Upper lobe of left lung (tissue), 4 donors: ENCODE measurements around the gene ZNF443.

Source experiments
- EP300 ChIP-seq, 4 donors: sonication (generic); formaldehyde crosslinking; IDR thresholded peaks; one replicate each; pipeline ENCODE4 v1.5.1; 2017; ENCODE audit warnings: antibody characterized with exemption in 4 of 4, control low read depth in 2 of 4
- POLR2A ChIP-seq, 4 donors: fragments of 450-650 bp; IDR thresholded peaks; one replicate each; pipeline ENCODE4 v1.5.1; 2016 to 2017; ENCODE audit warnings: antibody characterized with exemption in 4 of 4, mild to moderate bottlenecking in 2 of 4
- POLR2AphosphoS5 ChIP-seq, 2 donors: sonication (generic); formaldehyde crosslinking; IDR thresholded peaks; one replicate each; pipeline ENCODE4 v1.5.1; 2017; ENCODE audit warnings: antibody characterized with exemption in 2 of 2
- TF ChIP-seq, protein P1 (sequence below), 6 experiments: fragments of 450-650 bp in 4 of 6; fragments of 200-600 bp in 2 of 6; sonication (generic) in 2 of 6; IDR thresholded peaks; one replicate each; pipeline ENCODE4 v1.5.1; 2016 to 2019; ENCODE audit warnings: antibody characterized with exemption in 6 of 6

GRCh38 chr19:12485571-12485970, 44.8 kb upstream of the ZNF443 start:
- TF ChIP-seq, protein P1, sequence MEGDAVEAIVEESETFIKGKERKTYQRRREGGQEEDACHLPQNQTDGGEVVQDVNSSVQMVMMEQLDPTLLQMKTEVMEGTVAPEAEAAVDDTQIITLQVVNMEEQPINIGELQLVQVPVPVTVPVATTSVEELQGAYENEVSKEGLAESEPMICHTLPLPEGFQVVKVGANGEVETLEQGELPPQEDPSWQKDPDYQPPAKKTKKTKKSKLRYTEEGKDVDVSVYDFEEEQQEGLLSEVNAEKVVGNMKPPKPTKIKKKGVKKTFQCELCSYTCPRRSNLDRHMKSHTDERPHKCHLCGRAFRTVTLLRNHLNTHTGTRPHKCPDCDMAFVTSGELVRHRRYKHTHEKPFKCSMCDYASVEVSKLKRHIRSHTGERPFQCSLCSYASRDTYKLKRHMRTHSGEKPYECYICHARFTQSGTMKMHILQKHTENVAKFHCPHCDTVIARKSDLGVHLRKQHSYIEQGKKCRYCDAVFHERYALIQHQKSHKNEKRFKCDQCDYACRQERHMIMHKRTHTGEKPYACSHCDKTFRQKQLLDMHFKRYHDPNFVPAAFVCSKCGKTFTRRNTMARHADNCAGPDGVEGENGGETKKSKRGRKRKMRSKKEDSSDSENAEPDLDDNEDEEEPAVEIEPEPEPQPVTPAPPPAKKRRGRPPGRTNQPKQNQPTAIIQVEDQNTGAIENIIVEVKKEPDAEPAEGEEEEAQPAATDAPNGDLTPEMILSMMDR (IDR thresholded peaks at IDR 0.05): no peak
- TF ChIP-seq POLR2AphosphoS5 (IDR thresholded peaks at IDR 0.05) (no peak), POLR2A (IDR thresholded peaks at IDR 0.05) (no peak), EP300 (IDR thresholded peaks at IDR 0.05) (no peak)
